Measurements from ENCODE around the gene OSBPL3. TPM values are rescaled to one million over a fixed set of nuclear protein-coding genes. Genes with fewer than 3 reads are reported as not detected.

The OSBPL3 gene
- total RNA-seq, 1 experiment from 2014 or later = 16.0 TPM

DNA sequence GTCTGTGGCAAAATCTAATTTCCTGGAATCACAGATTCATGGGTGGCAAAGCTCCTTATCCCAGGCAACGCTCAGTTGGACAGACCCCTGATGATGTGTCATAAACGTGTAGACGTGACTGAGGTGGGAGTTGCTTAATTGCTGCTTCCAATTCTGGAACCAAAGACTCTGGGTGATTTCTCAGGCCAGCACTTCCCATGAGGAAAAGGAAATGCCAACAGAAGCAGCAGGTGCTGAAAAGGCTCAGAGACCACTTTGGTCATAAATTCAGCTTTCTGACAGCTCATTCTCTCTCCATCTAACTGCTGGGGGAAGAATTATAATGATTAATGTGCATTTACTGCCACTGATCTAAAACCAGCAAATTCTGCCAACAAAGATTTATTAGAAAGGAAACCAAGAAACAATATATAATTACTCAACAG, 88.7 kb downstream of the OSBPL3 start (continued):
- TF ChIP-seq, protein P1, sequence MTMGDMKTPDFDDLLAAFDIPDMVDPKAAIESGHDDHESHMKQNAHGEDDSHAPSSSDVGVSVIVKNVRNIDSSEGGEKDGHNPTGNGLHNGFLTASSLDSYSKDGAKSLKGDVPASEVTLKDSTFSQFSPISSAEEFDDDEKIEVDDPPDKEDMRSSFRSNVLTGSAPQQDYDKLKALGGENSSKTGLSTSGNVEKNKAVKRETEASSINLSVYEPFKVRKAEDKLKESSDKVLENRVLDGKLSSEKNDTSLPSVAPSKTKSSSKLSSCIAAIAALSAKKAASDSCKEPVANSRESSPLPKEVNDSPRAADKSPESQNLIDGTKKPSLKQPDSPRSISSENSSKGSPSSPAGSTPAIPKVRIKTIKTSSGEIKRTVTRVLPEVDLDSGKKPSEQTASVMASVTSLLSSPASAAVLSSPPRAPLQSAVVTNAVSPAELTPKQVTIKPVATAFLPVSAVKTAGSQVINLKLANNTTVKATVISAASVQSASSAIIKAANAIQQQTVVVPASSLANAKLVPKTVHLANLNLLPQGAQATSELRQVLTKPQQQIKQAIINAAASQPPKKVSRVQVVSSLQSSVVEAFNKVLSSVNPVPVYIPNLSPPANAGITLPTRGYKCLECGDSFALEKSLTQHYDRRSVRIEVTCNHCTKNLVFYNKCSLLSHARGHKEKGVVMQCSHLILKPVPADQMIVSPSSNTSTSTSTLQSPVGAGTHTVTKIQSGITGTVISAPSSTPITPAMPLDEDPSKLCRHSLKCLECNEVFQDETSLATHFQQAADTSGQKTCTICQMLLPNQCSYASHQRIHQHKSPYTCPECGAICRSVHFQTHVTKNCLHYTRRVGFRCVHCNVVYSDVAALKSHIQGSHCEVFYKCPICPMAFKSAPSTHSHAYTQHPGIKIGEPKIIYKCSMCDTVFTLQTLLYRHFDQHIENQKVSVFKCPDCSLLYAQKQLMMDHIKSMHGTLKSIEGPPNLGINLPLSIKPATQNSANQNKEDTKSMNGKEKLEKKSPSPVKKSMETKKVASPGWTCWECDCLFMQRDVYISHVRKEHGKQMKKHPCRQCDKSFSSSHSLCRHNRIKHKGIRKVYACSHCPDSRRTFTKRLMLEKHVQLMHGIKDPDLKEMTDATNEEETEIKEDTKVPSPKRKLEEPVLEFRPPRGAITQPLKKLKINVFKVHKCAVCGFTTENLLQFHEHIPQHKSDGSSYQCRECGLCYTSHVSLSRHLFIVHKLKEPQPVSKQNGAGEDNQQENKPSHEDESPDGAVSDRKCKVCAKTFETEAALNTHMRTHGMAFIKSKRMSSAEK (CRISPR knock-in tag; IDR thresholded peaks at IDR 0.05; ENCODE audit: borderline replicate concordance) = no peak
- TF ChIP-seq NR3C1 (CRISPR knock-in tag; conservative IDR thresholded peaks at IDR 0.05; ENCODE audit: low read depth) = no peak
- TF ChIP-seq GRHL2 (CRISPR knock-in tag; IDR thresholded peaks at IDR 0.05; ENCODE audit: insufficient replicate concordance, severe bottlenecking) = no peak
- TF ChIP-seq IRF2 (CRISPR knock-in tag; IDR thresholded peaks at IDR 0.05; ENCODE audit: borderline replicate concordance, low read depth) = no peak
- no peak for TF ChIP-seq ZNF219 (CRISPR knock-in tag; IDR thresholded peaks at IDR 0.05; ENCODE audit: borderline replicate concordance)

DNA sequence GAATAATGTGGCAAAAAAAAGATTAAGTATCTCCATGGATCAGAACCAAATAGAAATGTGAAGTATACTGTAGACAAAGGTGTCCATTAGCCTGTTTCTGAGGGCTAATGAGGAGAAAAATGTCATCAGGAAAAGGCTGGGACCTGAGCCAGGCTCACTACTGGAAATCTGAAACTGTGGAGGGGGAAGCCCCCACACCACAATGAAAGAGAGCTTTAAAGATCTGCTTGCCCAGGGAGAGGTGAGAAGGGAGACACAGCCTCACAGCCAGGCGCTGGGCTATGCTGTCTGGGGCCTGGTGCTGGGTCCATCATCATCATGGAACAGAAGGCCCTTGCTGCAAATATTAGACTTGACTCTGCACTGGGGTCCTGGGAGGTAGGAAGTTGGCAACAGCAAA, 90.4 kb downstream of the OSBPL3 start:
- H3K4me3 Mint-ChIP-seq = no peak overlapping the region
- no peak for ATAC-seq
- no peak overlapping the region for H3K27ac Mint-ChIP-seq
- H3K9me3 Mint-ChIP-seq = no peaks in the 10 kb centered on the region
- peaks cover 4% of the 10 kb centered on the region; the same call in 1 of the 2 replicates for H3K36me3 Mint-ChIP-seq
- CTCF ChIA-PET = interaction anchor here (1.2 to 1.5 kb wide), 2 partner anchors 77 to 205 kb away, joined by 4 read pairs; no protein-coding TSS in a partner anchor
- no peaks in the 10 kb centered on the region for H3K27me3 Mint-ChIP-seq (ENCODE audit: low read depth)
- H3K4me1 Mint-ChIP-seq = peaks cover 38% of the 10 kb centered on the region
- POLR2A ChIA-PET = no interaction called here
- TF ChIP-seq SP1 (CRISPR knock-in tag; conservative IDR thresholded peaks at IDR 0.05) = no peak
- TF ChIP-seq ZNF121 (CRISPR knock-in tag; IDR thresholded peaks at IDR 0.05) = no peak
- DNase-seq (ENCODE audit: low spot score) = no peak

DNA sequence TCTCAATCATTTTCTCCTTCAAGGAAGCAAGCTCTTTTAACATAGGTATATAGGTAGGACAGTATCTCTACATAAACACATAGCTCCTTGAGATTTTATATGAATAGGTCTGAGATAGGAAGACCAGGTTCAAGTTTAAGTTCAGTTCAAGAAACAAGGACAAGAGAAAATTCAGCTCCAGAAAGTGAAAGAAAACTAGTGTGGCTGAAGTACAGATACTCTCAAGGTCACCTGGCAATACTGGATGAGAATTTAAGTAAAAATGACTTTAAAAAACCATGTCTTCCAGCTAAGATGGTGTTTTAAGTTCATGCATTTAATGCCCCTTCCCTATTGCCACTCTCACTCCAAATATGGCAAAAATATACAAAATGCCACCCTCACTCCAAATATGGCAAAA, 91.3 kb downstream of the OSBPL3 start:
- H3K27ac Mint-ChIP-seq = no peak overlapping the region
- ATAC-seq = no peak
- TF ChIP-seq TP53 (CRISPR knock-in tag; IDR thresholded peaks at IDR 0.05) = no peak
- TF ChIP-seq GTF2I (CRISPR knock-in tag; conservative IDR thresholded peaks at IDR 0.05) = no peak
- no peak for TF ChIP-seq EMX1 (CRISPR knock-in tag; IDR thresholded peaks at IDR 0.05)
- TF ChIP-seq ELF4 (CRISPR knock-in tag; IDR thresholded peaks at IDR 0.05; ENCODE audit: low read depth) = no peak
- no peak for TF ChIP-seq NR2C2 (CRISPR knock-in tag; IDR thresholded peaks at IDR 0.05)
- TF ChIP-seq, protein P2, sequence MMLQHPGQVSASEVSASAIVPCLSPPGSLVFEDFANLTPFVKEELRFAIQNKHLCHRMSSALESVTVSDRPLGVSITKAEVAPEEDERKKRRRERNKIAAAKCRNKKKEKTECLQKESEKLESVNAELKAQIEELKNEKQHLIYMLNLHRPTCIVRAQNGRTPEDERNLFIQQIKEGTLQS (CRISPR knock-in tag; conservative IDR thresholded peaks at IDR 0.05) = no peak
- TF ChIP-seq, protein P3, sequence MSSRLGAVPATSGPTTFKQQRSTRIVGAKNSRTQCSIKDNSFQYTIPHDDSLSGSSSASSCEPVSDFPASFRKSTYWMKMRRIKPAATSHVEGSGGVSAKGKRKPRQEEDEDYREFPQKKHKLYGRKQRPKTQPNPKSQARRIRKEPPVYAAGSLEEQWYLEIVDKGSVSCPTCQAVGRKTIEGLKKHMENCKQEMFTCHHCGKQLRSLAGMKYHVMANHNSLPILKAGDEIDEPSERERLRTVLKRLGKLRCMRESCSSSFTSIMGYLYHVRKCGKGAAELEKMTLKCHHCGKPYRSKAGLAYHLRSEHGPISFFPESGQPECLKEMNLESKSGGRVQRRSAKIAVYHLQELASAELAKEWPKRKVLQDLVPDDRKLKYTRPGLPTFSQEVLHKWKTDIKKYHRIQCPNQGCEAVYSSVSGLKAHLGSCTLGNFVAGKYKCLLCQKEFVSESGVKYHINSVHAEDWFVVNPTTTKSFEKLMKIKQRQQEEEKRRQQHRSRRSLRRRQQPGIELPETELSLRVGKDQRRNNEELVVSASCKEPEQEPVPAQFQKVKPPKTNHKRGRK (CRISPR knock-in tag; IDR thresholded peaks at IDR 0.05; ENCODE audit: borderline replicate concordance) = no peak
- TF ChIP-seq, protein P4, sequence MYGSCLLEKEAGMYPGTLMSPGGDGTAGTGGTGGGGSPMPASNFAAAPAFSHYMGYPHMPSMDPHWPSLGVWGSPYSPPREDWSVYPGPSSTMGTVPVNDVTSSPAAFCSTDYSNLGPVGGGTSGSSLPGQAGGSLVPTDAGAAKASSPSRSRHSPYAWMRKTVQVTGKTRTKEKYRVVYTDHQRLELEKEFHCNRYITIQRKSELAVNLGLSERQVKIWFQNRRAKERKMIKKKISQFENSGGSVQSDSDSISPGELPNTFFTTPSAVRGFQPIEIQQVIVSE (CRISPR knock-in tag; IDR thresholded peaks at IDR 0.05; ENCODE audit: borderline replicate concordance) = no peak
- ChIA-PET CTCF (interaction anchor here (1.0 kb wide), 1 partner anchor 77 kb away, joined by 4 read pairs; no protein-coding TSS in a partner anchor), POLR2A (no interaction called here)
- no peak for DNase-seq (ENCODE audit: low spot score)
- H3K4me1 Mint-ChIP-seq = peaks cover 42% of the 10 kb centered on the region
- no peak overlapping the region for H3K4me3 Mint-ChIP-seq
- H3K36me3 Mint-ChIP-seq = peaks cover 4% of the 10 kb centered on the region; the same call in 1 of the 2 replicates
- no peaks in the 10 kb centered on the region for H3K9me3 Mint-ChIP-seq
- H3K27me3 Mint-ChIP-seq (ENCODE audit: low read depth) = no peaks in the 10 kb centered on the region
